HUES6 (cell line): ENCODE results near the gene HEXIM1.

Experiments used
- H3K27ac ChIP-seq: 2 replicates; pipeline ENCODE4 v1.7.0; 2013; ENCODE audit warnings: low read depth, mild to moderate bottlenecking, low read length, inconsistent platforms
- H3K27me3 ChIP-seq: 2 replicates; pipeline ENCODE4 v1.6.1; 2013; ENCODE audit warnings: low read length; ENCODE audit not compliant: control insufficient read depth, insufficient read depth
- H3K36me3 ChIP-seq: 2 replicates; pipeline ENCODE4 v1.6.1; 2013; ENCODE audit warnings: low read length; ENCODE audit not compliant: control insufficient read depth, insufficient read depth
- H3K4me1 ChIP-seq: 2 replicates; pipeline ENCODE4 v1.6.1; 2013; ENCODE audit warnings: low read length; ENCODE audit not compliant: control insufficient read depth, insufficient read depth
- H3K4me3 ChIP-seq: 2 replicates; pipeline ENCODE4 v1.5.1; 2013; ENCODE audit warnings: low read depth, low read length
- H3K9ac ChIP-seq: one replicate; pipeline ENCODE4 v1.6.1; 2013; ENCODE audit warnings: mild to moderate bottlenecking, low read length
- H3K9me3 ChIP-seq: 2 replicates; pipeline ENCODE4 v1.6.1; 2013; ENCODE audit warnings: low read depth, low read length; ENCODE audit not compliant: control insufficient read depth, insufficient read depth

Gene HEXIM1

DNA sequence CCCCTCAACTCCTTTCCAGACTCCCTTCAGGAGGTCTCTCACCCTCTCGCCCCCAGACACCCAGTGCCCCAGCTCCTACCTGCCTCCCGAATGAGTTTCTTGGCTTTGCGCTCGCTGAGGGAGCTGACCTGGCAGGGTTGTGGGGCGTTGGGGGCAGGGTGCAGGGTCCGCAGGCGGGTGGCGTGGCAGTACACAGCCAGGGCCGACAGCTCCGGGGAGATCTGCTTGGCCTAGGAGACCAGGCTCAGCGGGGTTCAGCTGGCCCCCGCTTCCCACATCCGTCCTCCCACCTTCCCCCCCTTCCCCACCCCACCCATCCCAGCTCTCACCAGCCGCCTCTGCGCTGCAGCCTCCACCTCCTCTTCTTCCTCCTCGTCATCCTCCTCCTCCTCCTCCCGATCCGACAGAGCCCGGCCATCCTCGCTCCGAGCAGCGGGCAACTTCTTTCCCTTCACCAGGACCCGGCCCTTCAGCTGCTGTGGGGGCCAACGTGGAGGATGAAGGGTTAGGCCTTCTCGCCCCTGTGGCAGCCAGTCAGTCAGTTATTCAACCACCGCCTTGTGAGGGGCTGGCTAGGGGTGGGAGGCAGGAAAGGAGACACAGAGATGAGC lies 33.2 kb upstream of the HEXIM1 start:
- Histone ChIP-seq H3K4me1 (peaks cover 7% of the 10 kb centered on the region; the same call in 1 of the 2 replicates), H3K27ac (peak overlapping the region; percentile 54; the same call in 1 of the 2 replicates), H3K4me3 (no peak overlapping the region), H3K9me3 (no peaks in the 10 kb centered on the region), H3K36me3 (peaks cover 29% of the 10 kb centered on the region), H3K9ac (no peak overlapping the region), H3K27me3 (no peaks in the 10 kb centered on the region)

DNA sequence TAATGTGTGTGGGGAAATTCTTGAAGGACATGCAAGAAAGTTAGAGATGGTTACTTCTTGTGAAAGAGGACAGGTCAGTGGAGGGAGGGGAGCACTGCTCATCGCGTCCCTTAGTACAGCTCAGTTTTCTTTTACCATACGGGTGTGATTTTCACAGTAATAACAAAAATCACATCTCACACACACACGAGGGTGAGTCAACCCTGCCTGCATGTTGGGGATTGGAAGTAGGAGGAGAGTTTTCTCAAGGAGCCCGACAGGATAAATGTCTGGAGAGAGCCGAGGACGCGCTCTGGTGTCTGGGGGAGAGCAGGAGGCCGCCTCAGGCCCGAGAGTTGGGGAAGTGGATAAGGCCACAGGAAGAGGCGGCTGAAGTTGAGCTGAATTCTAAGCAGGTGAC lies 32.4 kb upstream of the HEXIM1 start:
- H3K4me1 ChIP-seq = peaks cover 7% of the 10 kb centered on the region; the same call in 1 of the 2 replicates
- H3K27me3 ChIP-seq = no peaks in the 10 kb centered on the region
- no peak overlapping the region for H3K9ac ChIP-seq
- H3K4me3 ChIP-seq = no peak overlapping the region
- H3K27ac ChIP-seq = no peak overlapping the region
- H3K9me3 ChIP-seq = no peaks in the 10 kb centered on the region
- H3K36me3 ChIP-seq = peaks cover 30% of the 10 kb centered on the region

DNA sequence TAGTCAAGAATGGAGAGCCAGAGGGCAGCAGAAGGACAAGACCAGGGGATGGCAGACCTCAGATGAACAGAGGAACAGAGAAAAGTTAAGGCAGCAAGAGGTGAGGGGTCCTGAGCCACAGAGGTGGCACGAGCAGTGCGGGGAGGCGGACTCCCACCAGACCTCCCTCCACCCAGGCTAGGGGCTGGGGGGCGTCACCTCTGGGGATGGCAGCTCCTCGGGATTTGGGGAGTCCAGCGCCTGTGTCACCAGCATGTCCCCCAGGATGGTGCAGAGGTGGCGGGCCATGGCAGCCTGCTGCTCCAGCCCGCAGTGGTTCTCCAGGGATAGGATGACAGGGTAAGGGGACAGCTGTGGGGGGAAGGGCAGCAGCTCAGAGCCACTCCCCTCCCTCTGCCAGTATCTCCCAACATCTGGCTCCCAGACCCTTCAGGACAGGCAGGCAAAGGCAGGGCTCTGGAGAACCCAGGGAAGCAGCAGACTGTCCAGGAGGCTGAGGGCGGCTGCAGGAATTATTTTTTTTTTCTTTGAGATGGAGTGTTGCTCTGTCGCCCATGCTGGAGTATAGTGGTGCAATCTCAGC lies 31.8 kb upstream of the HEXIM1 start:
- Histone ChIP-seq H3K27ac (no peak overlapping the region), H3K9me3 (no peaks in the 10 kb centered on the region), H3K36me3 (peaks cover 27% of the 10 kb centered on the region), H3K27me3 (no peaks in the 10 kb centered on the region), H3K4me1 (peaks cover 7% of the 10 kb centered on the region; the same call in 1 of the 2 replicates), H3K4me3 (no peak overlapping the region), H3K9ac (no peak overlapping the region)

DNA sequence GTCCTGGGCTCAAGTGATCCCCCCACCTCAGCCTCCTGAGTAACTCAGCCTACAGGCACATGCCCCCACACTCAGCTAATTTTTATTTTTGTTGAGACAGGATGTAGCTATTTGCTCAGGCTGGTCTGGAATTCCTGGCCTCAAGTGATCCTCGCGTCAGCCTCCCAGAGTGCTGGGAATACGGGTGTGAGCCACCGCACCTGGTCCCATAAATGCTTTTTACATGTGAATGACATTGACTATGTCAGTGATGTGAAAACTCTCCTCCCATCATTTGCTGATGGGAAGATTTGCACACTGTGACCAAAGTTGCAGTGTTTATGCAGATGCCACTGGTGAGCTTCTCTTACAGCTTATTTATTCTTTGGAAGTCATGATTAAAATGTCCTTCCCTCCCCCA lies 30.9 kb upstream of the HEXIM1 start:
- H3K36me3 ChIP-seq = peaks cover 27% of the 10 kb centered on the region

DNA sequence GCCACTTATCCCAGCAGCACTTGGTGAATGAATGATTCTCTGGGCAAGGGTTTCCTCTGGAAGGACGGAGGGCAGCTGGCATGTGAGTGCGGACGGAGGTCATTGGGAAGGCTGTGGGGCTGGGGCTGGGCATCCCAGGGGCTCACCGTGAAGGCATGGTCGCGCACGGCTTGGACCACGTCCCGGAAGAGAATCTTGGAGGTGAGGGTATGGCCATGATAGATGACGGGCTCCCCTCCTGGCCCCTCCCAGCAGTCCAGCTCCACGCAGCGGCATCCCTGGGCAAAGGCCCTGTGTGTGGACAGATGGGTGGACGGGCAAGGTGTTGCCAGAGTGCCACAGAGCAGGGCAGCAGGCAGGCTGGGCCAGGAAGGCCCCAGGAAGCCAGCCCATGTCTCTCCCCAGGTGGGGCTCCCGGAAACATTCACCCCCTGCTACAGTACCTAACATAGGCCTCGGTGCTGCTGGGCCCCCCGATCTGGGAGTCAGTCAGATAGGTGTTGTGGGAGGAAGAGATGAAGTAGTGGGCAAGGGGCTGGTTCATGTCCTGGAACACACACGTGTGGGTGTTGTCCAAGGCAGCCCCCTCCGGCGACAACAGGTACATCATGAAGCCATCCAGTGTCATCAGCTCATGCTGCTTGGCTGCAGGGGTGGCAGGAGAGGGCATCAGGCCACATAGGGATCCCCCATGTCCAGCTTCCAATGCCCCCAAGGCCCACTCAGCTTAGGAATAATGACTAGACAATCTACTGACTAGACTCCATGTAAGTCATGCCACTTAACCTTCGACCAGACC lies 30.2 kb upstream of the HEXIM1 start:
- H3K9ac ChIP-seq = no peak overlapping the region
- H3K36me3 ChIP-seq = peaks cover 21% of the 10 kb centered on the region; the same call in 1 of the 2 replicates
- H3K27me3 ChIP-seq = no peaks in the 10 kb centered on the region
- no peak overlapping the region for H3K27ac ChIP-seq
- no peaks in the 10 kb centered on the region for H3K9me3 ChIP-seq
- H3K4me1 ChIP-seq = peaks cover 7% of the 10 kb centered on the region; the same call in 1 of the 2 replicates
- no peak overlapping the region for H3K4me3 ChIP-seq

More for the DNA sequence above, 30.9 kb upstream of the HEXIM1 start:
- Histone ChIP-seq H3K9ac (no peak overlapping the region), H3K27ac (no peak overlapping the region), H3K4me1 (peaks cover 7% of the 10 kb centered on the region; the same call in 1 of the 2 replicates), H3K9me3 (no peaks in the 10 kb centered on the region), H3K27me3 (no peaks in the 10 kb centered on the region), H3K4me3 (no peak overlapping the region)

DNA sequence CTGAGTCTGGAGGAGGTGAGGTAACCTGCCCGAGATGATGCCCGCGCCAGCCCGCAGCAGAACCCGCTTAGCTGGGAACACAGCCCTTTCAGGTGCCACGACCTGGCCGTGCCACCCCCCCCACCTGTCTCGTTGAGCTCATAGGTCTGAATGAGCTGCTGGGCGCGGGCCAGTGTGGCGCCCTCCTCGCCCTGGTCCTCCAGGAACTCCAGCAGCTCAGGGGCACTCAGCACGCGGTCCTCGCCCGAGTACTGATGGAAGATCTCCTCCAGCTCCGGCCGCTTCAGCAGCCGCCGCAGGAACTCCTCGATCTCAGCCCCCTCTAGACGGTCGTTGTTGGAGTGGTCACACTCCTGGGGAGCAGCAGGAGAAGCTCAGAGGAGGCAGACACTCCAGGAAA lies 29.6 kb upstream of the HEXIM1 start:
- Histone ChIP-seq H3K27ac (no peak overlapping the region), H3K9me3 (no peaks in the 10 kb centered on the region), H3K4me3 (no peak overlapping the region)

DNA sequence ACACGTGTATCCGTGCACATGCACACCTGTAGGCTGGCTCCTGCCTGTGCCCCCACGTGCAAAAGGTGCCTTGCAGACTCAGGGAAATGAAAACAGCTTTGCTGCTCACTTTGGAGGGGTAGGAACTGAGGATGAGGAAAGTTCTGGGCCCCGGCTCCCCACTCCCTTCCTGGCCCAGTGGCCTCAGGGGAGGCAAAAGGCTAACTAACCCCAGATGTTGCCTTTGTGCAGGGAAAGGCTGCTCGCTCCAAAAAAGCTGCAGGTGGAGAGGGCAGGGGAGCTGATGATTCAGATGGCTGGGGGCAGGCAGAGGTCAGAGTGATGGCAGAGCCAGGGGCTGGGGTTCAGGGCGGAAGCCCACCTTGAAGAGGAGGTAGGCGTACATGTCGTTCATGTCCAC lies 28.3 kb upstream of the HEXIM1 start:
- Histone ChIP-seq H3K27ac (no peak overlapping the region), H3K9me3 (no peaks in the 10 kb centered on the region), H3K4me1 (peaks cover 17% of the 10 kb centered on the region), H3K4me3 (no peak overlapping the region), H3K36me3 (peaks cover 15% of the 10 kb centered on the region; the same call in 1 of the 2 replicates), H3K27me3 (no peaks in the 10 kb centered on the region), H3K9ac (no peak overlapping the region)

More for the DNA sequence above, 29.6 kb upstream of the HEXIM1 start:
- no peak overlapping the region for H3K9ac ChIP-seq
- peaks cover 17% of the 10 kb centered on the region; the same call in 1 of the 2 replicates for H3K36me3 ChIP-seq
- H3K27me3 ChIP-seq = no peaks in the 10 kb centered on the region
- peaks cover 7% of the 10 kb centered on the region; the same call in 1 of the 2 replicates for H3K4me1 ChIP-seq

DNA sequence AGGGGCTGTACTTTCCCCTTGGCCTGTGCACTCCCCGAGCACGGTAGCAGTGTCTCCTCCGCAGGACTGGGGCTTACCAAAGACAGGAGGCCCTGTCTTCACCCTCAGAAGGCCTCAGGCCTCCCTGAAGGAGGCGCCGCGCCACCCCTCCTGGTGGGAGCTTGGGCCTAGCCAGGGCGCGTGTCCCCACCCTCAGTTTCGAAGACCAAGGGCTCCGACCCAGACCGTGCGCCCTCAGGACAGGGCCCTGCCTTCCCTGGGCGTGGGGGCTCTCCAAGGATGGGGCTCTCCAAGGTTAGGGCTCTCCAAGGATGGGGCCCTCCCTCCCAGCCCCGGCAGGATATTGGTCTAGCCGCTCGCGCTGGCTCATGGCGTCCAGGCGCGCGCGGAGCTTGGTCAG lies 27.7 kb upstream of the HEXIM1 start:
- H3K9me3 ChIP-seq = no peaks in the 10 kb centered on the region
- H3K9ac ChIP-seq = no peak overlapping the region
- H3K4me3 ChIP-seq = no peak overlapping the region
- no peaks in the 10 kb centered on the region for H3K27me3 ChIP-seq
- H3K27ac ChIP-seq = no peak overlapping the region
- peaks cover 17% of the 10 kb centered on the region for H3K4me1 ChIP-seq
- H3K36me3 ChIP-seq = peaks cover 15% of the 10 kb centered on the region; the same call in 1 of the 2 replicates

DNA sequence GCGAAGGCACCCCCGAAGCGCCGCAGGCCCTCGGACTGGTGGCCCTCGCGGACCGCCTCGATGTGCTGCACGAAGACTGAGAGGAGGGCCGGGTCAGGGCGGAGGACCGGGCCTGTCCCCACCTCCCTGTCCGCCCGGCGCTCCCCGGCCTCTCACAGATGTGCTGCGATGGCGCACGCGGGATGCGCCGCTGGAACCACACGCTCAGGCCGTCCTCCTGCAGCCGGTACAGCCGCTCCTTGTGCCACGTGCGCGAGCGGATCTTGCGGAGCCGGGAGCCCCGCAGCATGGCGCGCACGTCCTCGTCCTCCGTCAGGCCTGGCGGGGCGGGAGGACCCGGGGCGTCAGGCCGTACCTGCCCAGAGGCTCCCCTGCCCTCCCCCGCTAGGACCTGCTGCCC lies 27.2 kb upstream of the HEXIM1 start:
- H3K36me3 ChIP-seq = peaks cover 15% of the 10 kb centered on the region; the same call in 1 of the 2 replicates
- no peak overlapping the region for H3K9ac ChIP-seq
- no peaks in the 10 kb centered on the region for H3K27me3 ChIP-seq
- peaks cover 16% of the 10 kb centered on the region for H3K4me1 ChIP-seq
- no peak overlapping the region for H3K27ac ChIP-seq
- H3K9me3 ChIP-seq = no peaks in the 10 kb centered on the region
- no peak overlapping the region for H3K4me3 ChIP-seq

DNA sequence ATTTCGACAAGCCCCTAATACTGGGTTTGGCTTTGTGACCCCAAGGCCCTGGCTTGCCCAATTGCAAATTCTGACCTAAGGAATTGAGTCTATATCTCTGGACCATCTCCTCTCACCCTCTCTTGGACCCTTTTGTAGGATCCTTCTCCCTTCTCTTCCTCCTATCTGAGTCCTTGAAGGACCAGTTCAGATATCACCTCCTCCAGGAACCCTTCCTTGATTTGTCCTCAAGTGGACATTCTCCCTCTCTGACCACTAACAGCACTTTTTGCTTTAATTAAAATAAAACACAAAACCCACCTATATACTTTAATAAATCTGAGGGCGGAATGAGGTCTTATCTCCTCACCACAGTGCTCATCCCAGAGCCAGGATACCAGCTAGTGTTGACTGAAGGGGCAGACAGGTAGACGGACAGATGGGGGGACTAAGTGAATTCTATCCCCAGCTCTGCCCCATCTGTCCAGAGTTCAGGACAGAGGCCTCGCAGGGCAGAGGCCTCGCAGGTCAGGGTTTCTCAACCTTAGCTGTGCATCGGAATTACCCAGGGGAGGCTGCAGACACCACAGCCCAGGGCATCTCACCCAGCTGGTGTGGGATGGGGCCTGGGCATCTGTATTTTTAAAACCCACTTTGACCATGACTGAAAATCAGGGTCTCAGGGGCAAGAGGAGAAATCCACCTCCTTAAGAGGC lies 25.1 kb upstream of the HEXIM1 start:
- Histone ChIP-seq H3K9me3 (no peaks in the 10 kb centered on the region), H3K9ac (no peak overlapping the region), H3K4me1 (peaks cover 23% of the 10 kb centered on the region), H3K27me3 (no peaks in the 10 kb centered on the region), H3K36me3 (0 out of 2 replicates have a peak, but pooled peaks cover 7% of the 10 kb centered on the region), H3K27ac (no peak overlapping the region), H3K4me3 (no peak overlapping the region)
